CD4-positive, alpha-beta T cell (primary cell): ENCODE data around the gene TP63. TPM values are rescaled to one million over a fixed set of nuclear protein-coding genes. Genes with fewer than 3 reads are reported as not detected.

Source experiments
- ATAC-seq: fragments of 200-7000 bp; cut with Tn5 transposase; one replicate; pipeline ENCODE4 v1.10.0; 2022; ENCODE audit warnings: mild to moderate bottlenecking; ENCODE audit not compliant: poor library complexity
- CTCF ChIA-PET: fragments of 350-600 bp; sonication (Branson Sonifier 250); formaldehyde crosslinking; loops from one replicate; lab custom pipeline; 2021; ENCODE audit warnings: antibody characterized with exemption, inconsistent platforms; lab: Charles Lee
- POLR2A ChIA-PET: fragments of 350-600 bp; sonication (Branson Sonifier 250); formaldehyde crosslinking; loops from one replicate; lab custom pipeline; 2021; ENCODE audit warnings: antibody characterized with exemption, inconsistent platforms; lab: Charles Lee
- DNase-seq, 14 experiments: peaks; one replicate each; pipeline ENCODE4 v3.0.0-alpha.2; 2013 to 2020; ENCODE audit warnings: mixed read lengths in 2 of 14
- H3K27ac ChIP-seq, 2 donors: one replicate each; pipeline versions ENCODE4 v1.5.1 to v1.7.0; 2013; ENCODE audit warnings: low read length in 2 of 2, low read depth in 1 of 2, mild to moderate bottlenecking in 1 of 2
- H3K27me3 ChIP-seq, 2 experiments: 1 replicate in 1 of 2; 2 replicates in 1 of 2; pipeline versions ENCODE4 v1.6.1 to v1.7.0; 2013; ENCODE audit warnings: low read length in 2 of 2, control low read depth in 1 of 2, mild to moderate bottlenecking in 1 of 2, moderate library complexity in 1 of 2; ENCODE audit not compliant: insufficient read depth in 2 of 2, control insufficient read depth in 1 of 2
- H3K36me3 ChIP-seq: one replicate; pipeline ENCODE4 v1.6.1; 2013; ENCODE audit warnings: low read length, control low read depth; ENCODE audit not compliant: insufficient read depth
- H3K4me1 ChIP-seq: one replicate; pipeline ENCODE4 v1.6.1; 2013; ENCODE audit warnings: low read length, control low read depth; ENCODE audit not compliant: insufficient read depth
- H3K4me3 ChIP-seq: one replicate; pipeline ENCODE4 v1.5.1; 2013; ENCODE audit warnings: mild to moderate bottlenecking, low read length, moderate library complexity
- H3K9me3 ChIP-seq, 2 experiments: 1 replicate in 1 of 2; 2 replicates in 1 of 2; pipeline versions ENCODE4 v1.6.1 to v1.7.0; 2013; ENCODE audit warnings: low read length in 2 of 2, mild to moderate bottlenecking in 2 of 2, control low read depth in 1 of 2, moderate library complexity in 1 of 2; ENCODE audit not compliant: control insufficient read depth in 1 of 2, insufficient read depth in 1 of 2
- H3K27ac Mint-ChIP-seq: one replicate; pipeline ENCODE4 v1.8.0; 2020; ENCODE audit warnings: mixed read lengths
- H3K27me3 Mint-ChIP-seq: one replicate; pipeline ENCODE4 v1.8.0; 2021; ENCODE audit warnings: mixed read lengths
- H3K36me3 Mint-ChIP-seq: one replicate; pipeline ENCODE4 v1.8.0; 2021; ENCODE audit warnings: low read depth, mixed read lengths
- H3K4me1 Mint-ChIP-seq: one replicate; pipeline ENCODE4 v1.8.0; 2021; ENCODE audit warnings: low read depth, mixed read lengths
- H3K4me3 Mint-ChIP-seq: one replicate; pipeline ENCODE4 v1.8.0; 2020; ENCODE audit warnings: mild to moderate bottlenecking, mixed read lengths
- H3K9me3 Mint-ChIP-seq: one replicate; pipeline ENCODE4 v1.8.0; 2020; ENCODE audit warnings: mixed read lengths
- CTCF ChIP-seq: fragments of 200-600 bp; IDR thresholded peaks from one replicate; pipeline ENCODE4 v1.8.0; 2022; ENCODE audit warnings: antibody characterized with exemption, mild to moderate bottlenecking
- intact Hi-C, 2 experiments: fragments of 100-400 bp; cut with DNase I in 1 of 2; cut with micrococcal nuclease in 1 of 2; formaldehyde crosslinking; loops; one replicate each; pipeline versions ENCODE4 v1.15.1 to v1.9.0; 2023 to 2025; cut with DNase I, micrococcal nuclease
- total RNA-seq, 174 experiments: library from RNA in 2 of 174; stranded (reverse) in 2 of 174; gene quantifications; one replicate each; pipeline ENCODE4 v1.2.3 and lab custom pipeline; 2021 to 2026

Gene TP63
- total RNA-seq, 2 experiments from 2014 or later, result 0.31 TPM; not detected in 1

GRCh38 chr3:189851682-189852081 is 220.5 kb downstream of the TP63 start:
- ChIA-PET CTCF (no interaction called here), POLR2A (no interaction called here)
- H3K27ac Mint-ChIP-seq, result no peak overlapping the region
- Histone ChIP-seq H3K27ac (no peak overlapping the region), H3K27me3 (no peaks in the 10 kb centered on the region), H3K4me1 (no peaks in the 10 kb centered on the region), H3K4me3 (no peak overlapping the region), H3K9me3 (no peaks in the 10 kb centered on the region), H3K36me3 (no peaks in the 10 kb centered on the region)
- H3K4me3 Mint-ChIP-seq, result no peak overlapping the region
- H3K36me3 Mint-ChIP-seq, result no peaks in the 10 kb centered on the region
- DNase-seq (no peak), ATAC-seq (no peak)
- H3K9me3 Mint-ChIP-seq, result no peaks in the 10 kb centered on the region
- TF ChIP-seq CTCF, result no peak
- no peaks in the 10 kb centered on the region for H3K4me1 Mint-ChIP-seq
- H3K27me3 Mint-ChIP-seq, result no peaks in the 10 kb centered on the region
- intact Hi-C loops, result no loop called here

- Mint-ChIP-seq H3K36me3 (no peaks in the 10 kb centered on the region), H3K9me3 (no peaks in the 10 kb centered on the region), H3K4me1 (no peaks in the 10 kb centered on the region), H3K4me3 (no peak overlapping the region), H3K27me3 (no peaks in the 10 kb centered on the region), H3K27ac (no peak overlapping the region)
- no peaks in the 10 kb centered on the region for H3K27me3 ChIP-seq
- H3K9me3 ChIP-seq, result no peaks in the 10 kb centered on the region
- intact Hi-C loops, result no loop called here
- H3K4me1 ChIP-seq, result no peaks in the 10 kb centered on the region
- CTCF ChIA-PET, result no interaction called here
- no peak overlapping the region for H3K4me3 ChIP-seq
- no peak for ATAC-seq
- no peaks in the 10 kb centered on the region for H3K36me3 ChIP-seq
- no peak for TF ChIP-seq CTCF
- POLR2A ChIA-PET, result no interaction called here
- DNase-seq, result no peak
- no peak overlapping the region for H3K27ac ChIP-seq
Measured at GRCh38 chr3:189853906-189854305, 222.7 kb downstream of the TP63 start.

GRCh38 chr3:189860296-189860695 is 229.1 kb downstream of the TP63 start:
- H3K9me3 Mint-ChIP-seq, result no peaks in the 10 kb centered on the region
- no peaks in the 10 kb centered on the region for H3K4me1 Mint-ChIP-seq
- CTCF ChIA-PET, result no interaction called here
- H3K4me1 ChIP-seq, result no peaks in the 10 kb centered on the region
- DNase-seq (no peak), ATAC-seq (no peak)
- no peaks in the 10 kb centered on the region for H3K36me3 ChIP-seq
- H3K4me3 Mint-ChIP-seq, result no peak overlapping the region
- no peaks in the 10 kb centered on the region for H3K9me3 ChIP-seq
- H3K27ac ChIP-seq, result no peak overlapping the region
- H3K27me3 ChIP-seq, result no peaks in the 10 kb centered on the region
- POLR2A ChIA-PET, result no interaction called here
- H3K27ac Mint-ChIP-seq, result no peak overlapping the region
- H3K27me3 Mint-ChIP-seq, result no peaks in the 10 kb centered on the region
- H3K4me3 ChIP-seq, result no peak overlapping the region
- intact Hi-C loops, result no loop called here
- no peaks in the 10 kb centered on the region for H3K36me3 Mint-ChIP-seq
- no peak for TF ChIP-seq CTCF
